ENCODE measurements around the gene NCAPG2. TPM values are rescaled to one million over a fixed set of nuclear protein-coding genes. Genes with fewer than 3 reads are reported as not detected.

Gene NCAPG2
- total and polyA plus RNA-seq, 9 donors = 3.2 to 9.3 (median 5.1) TPM

DNA sequence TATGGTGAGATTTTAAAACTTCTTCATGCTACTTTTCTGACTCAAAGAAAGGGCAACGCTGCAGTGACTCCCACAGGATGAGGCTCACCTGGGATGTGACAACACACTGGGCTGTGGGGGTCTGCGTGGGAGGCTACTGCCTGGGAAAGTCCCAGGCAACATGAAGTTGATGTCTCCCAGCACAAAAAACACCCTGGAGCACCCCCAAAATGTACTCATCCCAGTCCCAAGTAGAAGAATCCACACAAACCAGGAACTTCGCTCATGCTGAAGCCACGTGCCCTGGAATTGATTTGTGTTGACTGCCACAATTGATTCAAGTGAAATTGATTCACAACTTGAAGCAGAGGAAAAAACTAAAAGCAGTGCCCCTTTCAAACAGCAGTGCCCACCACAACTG, 92.1 kb downstream of the NCAPG2 start:
- H3K27ac ChIP-seq = no peak overlapping the region
- WGBS, 3 donors = 85 to 94% (median 85%) methylated on average over 4 of the region's 4 CpGs
- no peak for DNase-seq
- no peaks in the 10 kb centered on the region for H3K9me3 ChIP-seq
- no peak overlapping the region for H3K4me3 ChIP-seq
- TF ChIP-seq EP300 (IDR thresholded peaks at IDR 0.05) (no peak), POLR2A (IDR thresholded peaks at IDR 0.05) (no peak)
- TF ChIP-seq, protein P1, sequence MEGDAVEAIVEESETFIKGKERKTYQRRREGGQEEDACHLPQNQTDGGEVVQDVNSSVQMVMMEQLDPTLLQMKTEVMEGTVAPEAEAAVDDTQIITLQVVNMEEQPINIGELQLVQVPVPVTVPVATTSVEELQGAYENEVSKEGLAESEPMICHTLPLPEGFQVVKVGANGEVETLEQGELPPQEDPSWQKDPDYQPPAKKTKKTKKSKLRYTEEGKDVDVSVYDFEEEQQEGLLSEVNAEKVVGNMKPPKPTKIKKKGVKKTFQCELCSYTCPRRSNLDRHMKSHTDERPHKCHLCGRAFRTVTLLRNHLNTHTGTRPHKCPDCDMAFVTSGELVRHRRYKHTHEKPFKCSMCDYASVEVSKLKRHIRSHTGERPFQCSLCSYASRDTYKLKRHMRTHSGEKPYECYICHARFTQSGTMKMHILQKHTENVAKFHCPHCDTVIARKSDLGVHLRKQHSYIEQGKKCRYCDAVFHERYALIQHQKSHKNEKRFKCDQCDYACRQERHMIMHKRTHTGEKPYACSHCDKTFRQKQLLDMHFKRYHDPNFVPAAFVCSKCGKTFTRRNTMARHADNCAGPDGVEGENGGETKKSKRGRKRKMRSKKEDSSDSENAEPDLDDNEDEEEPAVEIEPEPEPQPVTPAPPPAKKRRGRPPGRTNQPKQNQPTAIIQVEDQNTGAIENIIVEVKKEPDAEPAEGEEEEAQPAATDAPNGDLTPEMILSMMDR (IDR thresholded peaks at IDR 0.05) = no peak
- no peaks in the 10 kb centered on the region for H3K27me3 ChIP-seq
- no peaks in the 10 kb centered on the region for H3K36me3 ChIP-seq
- intact Hi-C loops (cut with DNase I) = no loop called here
- H3K4me1 ChIP-seq (ENCODE audit: insufficient read depth) = no peaks in the 10 kb centered on the region

DNA sequence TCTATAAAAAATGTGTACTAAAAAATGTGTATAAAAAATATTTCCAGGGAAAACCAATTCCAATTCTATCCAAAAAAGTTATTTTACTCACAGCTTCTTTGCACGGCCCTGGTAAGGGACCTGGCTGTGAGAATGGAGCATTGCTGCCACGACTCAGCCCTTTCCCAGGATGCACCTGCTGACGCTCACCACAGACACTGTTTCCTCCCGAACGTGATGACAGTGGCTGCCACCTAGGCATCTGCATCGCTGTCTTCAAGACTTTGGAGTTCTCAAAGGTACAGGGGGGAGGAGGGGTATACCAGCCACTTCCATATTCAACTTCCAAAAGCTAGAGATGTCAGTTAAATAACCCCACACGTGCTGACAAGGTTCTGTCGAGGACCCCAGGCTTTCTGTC, 93.1 kb downstream of the NCAPG2 start:
- Histone ChIP-seq H3K36me3 (no peaks in the 10 kb centered on the region), H3K27me3 (no peaks in the 10 kb centered on the region), H3K9me3 (no peaks in the 10 kb centered on the region), H3K4me3 (no peak overlapping the region), H3K4me1 (ENCODE audit: insufficient read depth) (no peaks in the 10 kb centered on the region), H3K27ac (no peak overlapping the region)
- WGBS, 3 donors = 88 to 92% (median 90%) methylated on average over 8 of the region's 8 CpGs
- no peak for DNase-seq
- intact Hi-C loops (cut with DNase I) = no loop called here
- TF ChIP-seq EP300 (IDR thresholded peaks at IDR 0.05) (no peak), POLR2A (IDR thresholded peaks at IDR 0.05) (no peak)
- TF ChIP-seq, protein P1 (IDR thresholded peaks at IDR 0.05) = no peak

DNA sequence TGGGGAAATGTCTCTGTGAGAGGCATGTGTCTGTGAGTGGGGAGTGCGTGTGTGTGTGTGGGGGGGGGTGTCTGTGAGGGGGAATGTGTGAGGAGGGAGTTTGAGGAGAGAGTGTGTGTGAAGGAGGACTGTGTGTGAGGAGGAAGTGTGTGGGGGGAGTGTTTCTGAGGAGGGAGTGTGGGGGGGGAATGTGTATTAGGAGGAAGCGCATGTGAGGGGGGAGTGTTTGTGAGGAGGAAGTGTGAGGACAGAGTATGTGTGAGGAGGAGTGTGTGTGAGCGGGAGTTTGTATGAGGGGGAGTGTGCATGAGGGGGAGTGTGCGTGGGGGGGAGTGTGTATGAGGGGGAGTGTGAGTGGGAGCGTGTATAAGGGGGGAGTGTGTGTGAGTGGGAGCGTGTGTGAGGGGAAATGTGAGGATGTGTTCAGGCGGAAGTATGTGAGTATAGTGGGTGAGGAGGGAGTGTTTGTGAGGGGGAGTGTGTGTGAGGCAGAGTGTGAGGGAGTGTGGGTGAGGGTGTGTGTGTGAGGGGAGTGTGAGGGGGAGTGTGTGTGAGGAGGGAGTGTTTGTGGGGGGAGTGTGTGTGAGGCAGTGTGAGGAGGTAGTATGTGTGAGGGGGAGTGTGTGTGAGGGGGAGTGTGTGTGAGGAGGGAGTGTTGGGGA, 95.2 kb downstream of the NCAPG2 start:
- no peak for TF ChIP-seq POLR2A (IDR thresholded peaks at IDR 0.05)
- TF ChIP-seq EP300 (IDR thresholded peaks at IDR 0.05) = no peak
- TF ChIP-seq, protein P1 (IDR thresholded peaks at IDR 0.05) = no peak
- Histone ChIP-seq H3K9me3 (no peaks in the 10 kb centered on the region), H3K4me3 (no peak overlapping the region), H3K4me1 (ENCODE audit: insufficient read depth) (no peaks in the 10 kb centered on the region), H3K27me3 (no peaks in the 10 kb centered on the region), H3K27ac (no peak overlapping the region), H3K36me3 (no peaks in the 10 kb centered on the region)
- DNase-seq = no peak
- intact Hi-C loops (cut with DNase I) = no loop called here
- 47 to 59% (median 51%) methylated on average over 7 of the region's 7 CpGs for WGBS, 3 donors

GRCh38 chr7:158607563-158607962, 97.0 kb downstream of the NCAPG2 start:
- TF ChIP-seq POLR2A (IDR thresholded peaks at IDR 0.05) (no peak), EP300 (IDR thresholded peaks at IDR 0.05) (no peak)
- TF ChIP-seq, protein P1 (IDR thresholded peaks at IDR 0.05) = no peak
- Histone ChIP-seq H3K4me3 (no peak overlapping the region), H3K27me3 (no peaks in the 10 kb centered on the region), H3K9me3 (no peaks in the 10 kb centered on the region), H3K36me3 (no peaks in the 10 kb centered on the region), H3K4me1 (ENCODE audit: insufficient read depth) (no peaks in the 10 kb centered on the region), H3K27ac (no peak overlapping the region)
- DNase-seq = no peak
- intact Hi-C loops (cut with DNase I) = no loop called here
- WGBS, 3 donors = 93 to 94% (median 94%) methylated on average over 6 of the region's 6 CpGs
